CD8-positive, alpha-beta memory T cell (primary cell): Measurements from ENCODE around the gene PIP4K2A. TPM values are rescaled to one million over a fixed set of nuclear protein-coding genes. Genes with fewer than 3 reads are reported as not detected.

ENCODE experiments used
- CTCF ChIA-PET: fragments of 350-600 bp; sonication (Branson Sonifier 250); formaldehyde crosslinking; loops from one replicate; lab custom pipeline; 2021; ENCODE audit warnings: antibody characterized with exemption; lab: Charles Lee
- POLR2A ChIA-PET: fragments of 350-600 bp; sonication (Branson Sonifier 250); formaldehyde crosslinking; loops from one replicate; lab custom pipeline; 2021; ENCODE audit warnings: antibody characterized with exemption; lab: Charles Lee
- DNase-seq, 5 donors: peaks; one replicate each; pipeline versions ENCODE4 v3.0.0 to v3.0.0-alpha.2; 2020 to 2022; ENCODE audit warnings: mixed read lengths in 1 of 5
- H3K27ac ChIP-seq: one replicate; pipeline ENCODE4 v1.7.0; 2013; ENCODE audit warnings: low read depth, mild to moderate bottlenecking, low read length, moderate library complexity
- H3K27me3 ChIP-seq: 2 replicates; pipeline ENCODE4 v1.7.0; 2013; ENCODE audit warnings: low read length, mild to moderate bottlenecking; ENCODE audit not compliant: insufficient read depth, poor library complexity, severe bottlenecking
- H3K36me3 ChIP-seq: 2 replicates; pipeline ENCODE4 v1.7.0; 2013; ENCODE audit warnings: mild to moderate bottlenecking, low read length, moderate library complexity; ENCODE audit not compliant: insufficient read depth
- H3K4me1 ChIP-seq: 2 replicates; pipeline ENCODE4 v1.7.0; 2013; ENCODE audit warnings: mild to moderate bottlenecking, low read length, moderate library complexity; ENCODE audit not compliant: insufficient read depth
- H3K4me3 ChIP-seq: 2 replicates; pipeline ENCODE4 v1.7.0; 2013; ENCODE audit warnings: mild to moderate bottlenecking, low read length
- H3K9me3 ChIP-seq: 2 replicates; pipeline ENCODE4 v1.7.0; 2013; ENCODE audit warnings: mild to moderate bottlenecking, low read length
- H3K27ac Mint-ChIP-seq, 8 donors: one replicate each; pipeline ENCODE4 v1.8.0; 2020 to 2021; ENCODE audit warnings: mixed read lengths in 8 of 8, mild to moderate bottlenecking in 6 of 8, inconsistent platforms in 3 of 8, moderate library complexity in 3 of 8
- H3K27me3 Mint-ChIP-seq, 2 donors: one replicate each; pipeline ENCODE4 v1.8.0; 2020 to 2021; ENCODE audit warnings: mixed read lengths in 2 of 2, mild to moderate bottlenecking in 1 of 2, moderate library complexity in 1 of 2
- H3K36me3 Mint-ChIP-seq, 3 donors: one replicate each; pipeline ENCODE4 v1.8.0; 2020 to 2021; ENCODE audit warnings: mixed read lengths in 3 of 3, inconsistent platforms in 1 of 3, mild to moderate bottlenecking in 1 of 3
- H3K4me1 Mint-ChIP-seq, 3 donors: one replicate each; pipeline ENCODE4 v1.8.0; 2020 to 2021; ENCODE audit warnings: mixed read lengths in 3 of 3, inconsistent platforms in 1 of 3, mild to moderate bottlenecking in 1 of 3
- H3K4me3 Mint-ChIP-seq, 7 donors: one replicate each; pipeline ENCODE4 v1.8.0; 2020 to 2021; ENCODE audit warnings: mixed read lengths in 7 of 7, mild to moderate bottlenecking in 6 of 7, moderate library complexity in 4 of 7, inconsistent platforms in 2 of 7
- H3K9me3 Mint-ChIP-seq, 5 donors: one replicate each; pipeline ENCODE4 v1.8.0; 2020 to 2022; ENCODE audit warnings: mixed read lengths in 5 of 5, mild to moderate bottlenecking in 3 of 5, moderate library complexity in 2 of 5, inconsistent platforms in 1 of 5
- polyA plus RNA-seq: library from polyadenylated mRNA; unstranded; fragments of 300-500 nt; fragmentation: Illumina TruSeq; gene quantifications from one replicate; pipeline ENCODE4 v1.2.3, GENCODE V29; 2021
- total RNA-seq, 2 experiments: library from RNA; stranded (reverse); gene quantifications; one replicate each; pipeline ENCODE4 v1.2.3, GENCODE V29; 2021

The PIP4K2A gene
- total and polyA plus RNA-seq, 3 experiments from 2014 or later: 116 to 130 (median 120) TPM

DNA sequence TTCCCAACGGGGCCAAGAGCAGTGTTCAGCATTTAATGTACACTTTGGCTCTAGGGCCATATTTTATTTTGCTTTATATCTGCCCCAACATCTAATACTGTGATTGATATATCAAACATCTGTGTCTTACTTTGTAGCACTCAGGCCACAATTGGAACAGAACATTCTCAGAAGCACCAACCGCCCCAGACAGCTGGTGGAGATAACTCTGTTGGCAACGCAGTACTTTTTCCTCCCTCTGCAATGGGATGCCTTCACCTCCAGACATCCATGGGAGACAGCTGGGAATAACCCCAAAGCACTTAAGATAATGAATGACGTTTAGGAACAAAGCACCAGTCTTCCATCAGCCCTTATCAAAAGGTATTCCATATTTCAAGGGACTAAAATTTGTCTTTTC lies 57.4 kb downstream of the PIP4K2A start:
- Mint-ChIP-seq H3K27me3 (no peaks in the 10 kb centered on the region), H3K4me1 (peaks cover 92 to 100% (median 99%) of the 10 kb centered on the region in 3 donors), H3K27ac (peak overlapping the region; percentile 87 to 99 (median 93)), H3K36me3 (peaks cover 0 to 25% (median 6%) of the 10 kb centered on the region in 3 donors), H3K9me3 (no peaks in the 10 kb centered on the region), H3K4me3 (peak overlapping the region; percentile 60 to 90 (median 82))
- Histone ChIP-seq H3K9me3 (no peaks in the 10 kb centered on the region), H3K4me1 (peaks cover 98% of the 10 kb centered on the region), H3K27me3 (no peaks in the 10 kb centered on the region), H3K4me3 (peak overlapping the region; percentile 12), H3K27ac (no peak overlapping the region), H3K36me3 (no peaks in the 10 kb centered on the region)
- ChIA-PET POLR2A (interaction anchor here (0.7 to 2.0 kb wide), 4 partner anchors 18 to 158 kb away, joined by 3 to 10 read pairs (median 4); partner anchors contain the start of gene PIP4K2A), CTCF (interaction anchor here (0.8 to 3.7 kb wide), 10 partner anchors 9 to 72 kb away, joined by 3 to 14 read pairs (median 5); no protein-coding TSS in a partner anchor)
- DNase-seq: no peak

DNA sequence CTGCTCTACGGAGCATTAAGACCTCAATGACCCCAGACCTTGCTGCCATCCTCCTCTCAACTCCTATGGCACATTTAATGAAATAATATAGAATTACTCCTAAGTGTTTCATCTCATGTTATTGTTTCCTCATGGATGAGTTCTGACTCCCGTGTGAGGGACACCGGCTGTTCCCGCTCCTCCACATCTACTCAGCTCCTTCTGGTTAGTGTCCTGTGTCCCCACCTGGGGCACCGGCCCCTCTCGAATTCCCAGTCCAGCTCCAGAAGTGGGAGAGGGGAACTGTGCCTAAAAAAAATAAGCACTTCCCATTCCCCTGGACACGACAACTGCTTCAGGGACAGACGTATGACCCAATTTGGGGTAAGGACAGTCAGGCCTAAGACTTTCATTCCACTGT lies 58.3 kb downstream of the PIP4K2A start:
- Histone ChIP-seq H3K27ac (no peak overlapping the region), H3K4me3 (peak overlapping the region; percentile 21), H3K36me3 (no peaks in the 10 kb centered on the region), H3K9me3 (no peaks in the 10 kb centered on the region), H3K27me3 (no peaks in the 10 kb centered on the region), H3K4me1 (peaks cover 98% of the 10 kb centered on the region)
- ChIA-PET CTCF (interaction anchor here (1.0 to 3.7 kb wide), 15 partner anchors 9 to 334 kb away, joined by 3 to 14 read pairs (median 5); no protein-coding TSS in a partner anchor), POLR2A (interaction anchor here (1.1 to 2.2 kb wide), 8 partner anchors 10 to 58 kb away, joined by 4 to 19 read pairs (median 6); partner anchors contain the start of gene PIP4K2A)
- Mint-ChIP-seq H3K27ac (peak overlapping the region; percentile 88 to 99 (median 96)), H3K27me3 (no peaks in the 10 kb centered on the region), H3K4me3 (peak overlapping the region; percentile 72 to 90 (median 84)), H3K4me1 (peaks cover 94 to 100% (median 100%) of the 10 kb centered on the region in 3 donors), H3K36me3 (peaks cover 0 to 29% (median 9%) of the 10 kb centered on the region in 3 donors), H3K9me3 (no peaks in the 10 kb centered on the region)
- no peak for DNase-seq

DNA sequence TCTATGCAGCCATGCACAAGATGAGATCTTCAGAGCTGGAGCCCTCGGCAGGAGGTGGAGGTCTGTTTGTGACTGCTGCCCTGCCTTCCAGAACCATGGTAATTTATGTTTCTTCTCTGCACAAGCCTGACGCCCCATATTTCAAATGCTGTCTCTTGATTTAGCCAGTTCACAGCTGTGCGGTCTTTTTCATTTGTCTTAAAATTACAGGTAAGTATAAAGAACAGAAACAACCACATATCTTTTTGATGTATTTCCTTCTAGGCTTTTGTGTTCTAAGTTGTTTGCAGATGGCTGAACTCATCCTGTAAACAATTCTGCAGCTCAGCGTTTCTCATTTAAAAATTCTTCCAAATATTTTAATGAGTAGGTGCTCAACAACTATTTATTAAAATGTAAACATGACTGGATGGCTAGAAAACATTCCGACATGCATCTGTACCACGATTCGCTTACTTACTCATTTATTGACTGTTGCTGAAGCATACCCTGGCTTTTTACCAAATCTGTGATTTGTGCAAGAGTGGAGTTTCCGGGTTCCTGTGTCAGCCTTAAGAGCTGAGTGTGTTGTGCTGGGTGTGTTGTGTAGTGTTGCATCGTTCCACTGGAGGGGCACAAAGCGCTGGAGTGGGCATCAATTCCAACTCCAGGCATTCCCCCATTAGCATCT lies 58.9 kb downstream of the PIP4K2A start:
- peak overlapping the region; percentile 21 for H3K4me3 ChIP-seq

GRCh38 chr10:22652988-22653481 lies 61.3 kb downstream of the PIP4K2A start:
- ChIA-PET CTCF (interaction anchor here (2.2 to 2.5 kb wide), 2 partner anchors 40 to 61 kb away, joined by 4 to 20 read pairs; partner anchors contain the start of gene PIP4K2A), POLR2A (interaction anchor here (1.0 kb wide), 1 partner anchor 48 kb away, joined by 3 read pairs; no protein-coding TSS in a partner anchor)
- Histone ChIP-seq H3K27ac (no peak overlapping the region), H3K9me3 (no peaks in the 10 kb centered on the region), H3K36me3 (no peaks in the 10 kb centered on the region), H3K27me3 (no peaks in the 10 kb centered on the region), H3K4me1 (peaks cover 100% of the 10 kb centered on the region), H3K4me3 (peak overlapping the region; percentile 16)
- peaks cover 0 to 27% (median 13%) of the 10 kb centered on the region in 3 donors for H3K36me3 Mint-ChIP-seq
- H3K4me3 Mint-ChIP-seq: peak overlapping the region; percentile 71 to 91 (median 86)
- H3K27me3 Mint-ChIP-seq: no peaks in the 10 kb centered on the region
- no peaks in the 10 kb centered on the region for H3K9me3 Mint-ChIP-seq
- H3K27ac Mint-ChIP-seq: peak overlapping the region; percentile 79 to 100 (median 96)
- peak in 3 of 5 donors; percentile 40 to 50 (median 47) for DNase-seq
- H3K4me1 Mint-ChIP-seq: peaks cover 97 to 100% (median 100%) of the 10 kb centered on the region in 3 donors

More for the DNA sequence above, 58.9 kb downstream of the PIP4K2A start:
- Histone ChIP-seq H3K4me1 (peaks cover 98% of the 10 kb centered on the region), H3K36me3 (no peaks in the 10 kb centered on the region), H3K9me3 (no peaks in the 10 kb centered on the region), H3K27me3 (no peaks in the 10 kb centered on the region), H3K27ac (peak overlapping the region; percentile 12)
- Mint-ChIP-seq H3K4me3 (peak overlapping the region; percentile 72 to 90 (median 84)), H3K27me3 (no peaks in the 10 kb centered on the region), H3K4me1 (peaks cover 94 to 100% (median 100%) of the 10 kb centered on the region in 3 donors), H3K36me3 (peaks cover 0 to 26% (median 10%) of the 10 kb centered on the region in 3 donors), H3K9me3 (no peaks in the 10 kb centered on the region), H3K27ac (peak overlapping the region; percentile 88 to 99 (median 96))
- POLR2A ChIA-PET: interaction anchor here (0.9 to 2.2 kb wide), 12 partner anchors 9 to 219 kb away, joined by 3 to 19 read pairs (median 4); partner anchors contain the start of gene PIP4K2A
- CTCF ChIA-PET: interaction anchor here (1.0 to 3.7 kb wide), 17 partner anchors 9 to 334 kb away, joined by 3 to 20 read pairs (median 5); no protein-coding TSS in a partner anchor
- DNase-seq: peak in 3 of 5 donors; percentile 66 to 87 (median 74)

DNA sequence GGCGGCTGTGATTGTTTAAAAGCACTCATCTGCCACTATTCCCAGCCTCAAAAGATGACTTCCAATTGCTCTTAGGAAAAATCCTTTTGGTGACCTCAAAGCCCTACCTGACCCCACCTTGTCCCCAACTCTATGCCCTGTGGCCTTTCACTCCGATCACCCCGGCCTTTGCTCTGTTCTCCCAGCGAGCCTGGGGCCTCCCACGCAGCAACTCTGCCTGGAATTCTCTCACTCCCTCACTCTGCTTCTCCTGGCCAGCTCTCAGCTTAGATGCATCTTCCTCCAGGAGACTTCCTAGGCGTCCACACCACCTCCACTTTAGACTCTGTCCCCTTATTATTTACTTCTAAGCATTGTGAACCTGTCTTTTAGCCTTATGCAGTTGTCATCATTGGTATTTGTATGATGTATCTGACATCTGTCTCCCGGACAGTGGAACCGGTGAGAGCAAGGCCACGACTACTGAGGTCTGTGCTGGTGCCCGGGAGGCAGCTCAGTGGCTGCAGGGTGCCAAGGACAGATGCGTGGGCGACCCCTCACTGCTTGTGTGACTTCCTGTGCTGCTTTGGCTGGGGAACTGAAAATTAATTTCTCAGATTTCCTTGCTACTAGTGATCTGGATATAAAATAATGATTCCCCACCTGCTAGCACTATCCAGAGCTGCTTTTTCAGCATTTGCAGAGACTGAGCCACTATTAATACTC lies 63.0 kb downstream of the PIP4K2A start:
- Histone ChIP-seq H3K36me3 (no peaks in the 10 kb centered on the region), H3K4me3 (peak overlapping the region; percentile 3), H3K27me3 (no peaks in the 10 kb centered on the region), H3K27ac (peak overlapping the region; percentile 45), H3K4me1 (peaks cover 100% of the 10 kb centered on the region), H3K9me3 (no peaks in the 10 kb centered on the region)
- Mint-ChIP-seq H3K36me3 (peaks cover 0 to 25% (median 13%) of the 10 kb centered on the region in 3 donors), H3K4me3 (peak overlapping the region; percentile 58 to 87 (median 83)), H3K27me3 (no peaks in the 10 kb centered on the region), H3K4me1 (peaks cover 97 to 100% (median 100%) of the 10 kb centered on the region in 3 donors), H3K9me3 (no peaks in the 10 kb centered on the region), H3K27ac (peak overlapping the region; percentile 79 to 100 (median 96))
- DNase-seq: peak in 1 of 5 donors; percentile 48
- CTCF ChIA-PET: interaction anchor here (1.0 to 1.2 kb wide), 3 partner anchors 16 to 43 kb away, joined by 3 to 4 read pairs (median 4); no protein-coding TSS in a partner anchor
- POLR2A ChIA-PET: interaction anchor here (0.6 to 0.7 kb wide), 2 partner anchors 67 to 79 kb away, joined by 3 to 4 read pairs; no protein-coding TSS in a partner anchor

DNA sequence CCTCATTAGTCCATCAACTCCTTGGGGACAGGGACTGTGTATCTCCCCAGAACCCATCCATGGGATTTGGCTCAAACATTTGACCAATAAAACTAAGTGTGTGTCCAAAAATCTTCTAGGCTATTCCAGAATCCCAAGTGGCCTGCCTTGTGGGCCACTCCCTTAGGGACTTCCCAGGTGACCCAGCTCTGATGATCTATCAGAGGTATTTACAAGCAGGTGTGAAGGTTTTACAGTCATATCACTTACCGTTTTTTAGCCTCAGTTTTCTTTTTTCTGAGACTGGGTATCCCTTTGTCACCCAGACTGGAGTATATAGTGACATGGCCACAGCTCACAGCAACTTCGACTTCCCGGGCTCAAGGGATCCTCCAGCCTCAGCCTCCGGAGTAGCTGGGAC lies 64.4 kb downstream of the PIP4K2A start:
- H3K27me3 Mint-ChIP-seq: no peaks in the 10 kb centered on the region
- Histone ChIP-seq H3K9me3 (no peaks in the 10 kb centered on the region), H3K4me3 (peak overlapping the region; percentile 57), H3K36me3 (no peaks in the 10 kb centered on the region), H3K4me1 (peaks cover 100% of the 10 kb centered on the region), H3K27me3 (no peaks in the 10 kb centered on the region), H3K27ac (peak overlapping the region; percentile 44)
- no peak for DNase-seq
- peaks cover 90 to 95% (median 94%) of the 10 kb centered on the region in 3 donors for H3K4me1 Mint-ChIP-seq
- ChIA-PET POLR2A (interaction anchor here (0.5 to 2.8 kb wide), 8 partner anchors 11 to 50 kb away, joined by 3 to 9 read pairs (median 4); no protein-coding TSS in a partner anchor), CTCF (interaction anchor here (0.8 to 1.9 kb wide), 9 partner anchors 9 to 79 kb away, joined by 3 to 7 read pairs (median 3); no protein-coding TSS in a partner anchor)
- no peaks in the 10 kb centered on the region for H3K9me3 Mint-ChIP-seq
- H3K36me3 Mint-ChIP-seq: peaks cover 0 to 24% (median 13%) of the 10 kb centered on the region in 3 donors
- peak overlapping the region; percentile 71 to 90 (median 87) for H3K4me3 Mint-ChIP-seq
- H3K27ac Mint-ChIP-seq: peak overlapping the region; percentile 79 to 100 (median 96)

DNA sequence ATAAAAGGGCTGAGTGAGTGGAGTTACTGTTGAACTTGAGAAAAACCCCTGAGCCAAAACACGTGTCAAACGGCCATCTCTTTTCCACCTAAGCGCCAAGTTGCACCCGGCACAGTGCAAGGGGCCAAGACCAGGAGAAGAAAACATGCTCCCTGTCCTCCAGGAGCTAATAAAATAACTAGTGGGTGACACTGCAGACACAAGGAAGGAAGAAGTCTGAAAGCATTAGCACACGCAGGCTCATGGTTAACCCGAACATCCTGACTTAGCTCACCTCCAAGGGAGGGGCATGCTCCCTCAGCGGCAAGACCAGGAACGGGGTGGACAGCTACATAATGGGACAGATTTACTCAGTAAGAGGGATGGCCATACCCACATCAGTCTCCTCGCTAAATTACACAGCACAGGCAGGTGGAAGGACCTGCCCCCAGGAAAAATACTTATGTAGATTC lies 65.0 kb downstream of the PIP4K2A start:
- ChIA-PET POLR2A (interaction anchor here (0.5 to 2.8 kb wide), 11 partner anchors 10 to 49 kb away, joined by 3 to 9 read pairs (median 4); no protein-coding TSS in a partner anchor), CTCF (interaction anchor here (0.8 to 2.6 kb wide), 8 partner anchors 8 to 48 kb away, joined by 3 to 7 read pairs (median 4); no protein-coding TSS in a partner anchor)
- Mint-ChIP-seq H3K9me3 (no peaks in the 10 kb centered on the region), H3K36me3 (peaks cover 0 to 24% (median 13%) of the 10 kb centered on the region in 3 donors), H3K27me3 (no peaks in the 10 kb centered on the region), H3K4me1 (peaks cover 89 to 95% (median 94%) of the 10 kb centered on the region in 3 donors), H3K4me3 (peak overlapping the region; percentile 71 to 90 (median 87)), H3K27ac (peak overlapping the region; percentile 79 to 100 (median 96))
- Histone ChIP-seq H3K27me3 (no peaks in the 10 kb centered on the region), H3K27ac (peak overlapping the region; percentile 44), H3K36me3 (no peaks in the 10 kb centered on the region), H3K4me1 (peaks cover 100% of the 10 kb centered on the region), H3K4me3 (peak overlapping the region; percentile 57), H3K9me3 (no peaks in the 10 kb centered on the region)
- peak in 2 of 5 donors; percentile 34 to 51 for DNase-seq
